Kidney tubule cell (primary cell): ENCODE results near the gene DNAAF3.
A peak's percentile ranks its signal among the peaks of the same experiment; 100 is the strongest.
"Not testable (repeated sequence)": the region's sequence is repeated elsewhere in the genome, so short reads cannot be mapped to it uniquely, and the experiment has no call there.

Experiments used
- DNase-seq: peaks from one replicate; pipeline ENCODE4 v3.0.0-alpha.2; 2018; ENCODE audit warnings: low spot score

Gene DNAAF3

DNA sequence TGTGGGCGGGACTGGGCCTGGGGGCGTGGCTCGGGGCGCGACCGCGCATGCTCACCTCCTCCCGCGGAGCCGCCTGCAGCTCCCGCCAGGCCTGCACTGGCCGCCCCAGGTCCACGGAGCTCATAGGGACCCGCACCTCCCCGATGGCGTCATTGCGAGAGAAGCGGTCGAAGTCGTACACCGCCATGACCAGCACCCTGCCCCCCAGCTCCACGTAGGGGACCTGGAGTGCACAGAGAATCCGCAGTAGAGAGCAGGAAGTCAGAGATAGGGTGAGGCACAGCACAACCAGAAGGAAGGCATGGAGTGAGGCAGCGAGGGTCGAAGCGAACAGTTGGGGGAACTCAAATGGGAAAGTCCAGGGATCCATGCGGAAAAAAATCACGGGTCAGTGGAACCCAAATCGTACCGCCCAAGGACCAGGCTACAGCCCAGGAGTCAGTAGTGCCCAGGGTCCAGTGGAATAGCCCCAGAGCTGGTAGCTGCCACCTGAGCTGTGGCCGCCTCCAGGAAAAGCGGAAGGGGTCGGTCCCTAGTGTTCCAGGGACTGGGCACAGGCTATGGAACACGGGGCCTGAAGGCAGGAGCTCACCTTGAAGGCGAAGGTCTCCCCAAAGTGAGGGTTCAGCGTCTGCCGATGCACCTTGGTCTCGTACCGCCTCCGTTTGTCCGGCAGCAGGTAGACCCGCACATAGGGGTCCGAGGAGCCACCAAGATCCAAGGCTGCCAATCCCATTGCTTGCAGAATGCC is 8.9 kb upstream of the DNAAF3 start:
- DNase-seq, result no peak

DNA sequence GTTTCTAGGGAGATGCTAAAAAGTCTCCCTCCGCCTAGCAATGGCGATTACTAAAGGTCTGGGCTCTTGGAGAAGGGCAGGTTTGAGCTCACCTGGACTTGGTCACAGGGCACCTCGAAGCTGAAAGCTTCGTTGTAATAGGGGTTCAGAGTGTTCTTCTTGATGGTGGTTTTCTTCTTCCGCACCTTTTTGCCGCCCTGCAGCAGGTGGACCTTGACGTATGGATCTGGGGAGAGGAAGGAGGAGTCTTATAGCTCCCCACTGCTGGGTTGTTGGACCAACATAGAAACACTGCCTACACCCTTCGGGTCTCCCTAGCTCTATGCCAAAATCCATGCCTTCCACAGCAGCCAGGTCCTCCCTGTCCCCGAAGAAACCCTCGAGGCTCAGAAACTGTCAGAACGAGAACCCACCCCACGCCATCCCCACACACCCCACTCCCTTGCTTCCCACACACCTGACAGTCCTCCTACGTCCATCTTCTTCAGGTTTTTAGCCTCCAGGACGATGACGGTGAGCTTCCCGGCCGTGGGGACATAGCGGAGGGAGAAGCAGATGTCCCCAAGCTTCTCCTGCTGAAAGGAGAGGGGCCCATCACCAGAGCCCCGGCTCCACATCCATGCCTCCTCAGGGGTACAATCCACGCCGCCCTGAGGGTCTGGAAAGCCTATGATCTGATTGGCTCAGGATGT is 8.2 kb upstream of the DNAAF3 start:
- DNase-seq, result no peak

DNA sequence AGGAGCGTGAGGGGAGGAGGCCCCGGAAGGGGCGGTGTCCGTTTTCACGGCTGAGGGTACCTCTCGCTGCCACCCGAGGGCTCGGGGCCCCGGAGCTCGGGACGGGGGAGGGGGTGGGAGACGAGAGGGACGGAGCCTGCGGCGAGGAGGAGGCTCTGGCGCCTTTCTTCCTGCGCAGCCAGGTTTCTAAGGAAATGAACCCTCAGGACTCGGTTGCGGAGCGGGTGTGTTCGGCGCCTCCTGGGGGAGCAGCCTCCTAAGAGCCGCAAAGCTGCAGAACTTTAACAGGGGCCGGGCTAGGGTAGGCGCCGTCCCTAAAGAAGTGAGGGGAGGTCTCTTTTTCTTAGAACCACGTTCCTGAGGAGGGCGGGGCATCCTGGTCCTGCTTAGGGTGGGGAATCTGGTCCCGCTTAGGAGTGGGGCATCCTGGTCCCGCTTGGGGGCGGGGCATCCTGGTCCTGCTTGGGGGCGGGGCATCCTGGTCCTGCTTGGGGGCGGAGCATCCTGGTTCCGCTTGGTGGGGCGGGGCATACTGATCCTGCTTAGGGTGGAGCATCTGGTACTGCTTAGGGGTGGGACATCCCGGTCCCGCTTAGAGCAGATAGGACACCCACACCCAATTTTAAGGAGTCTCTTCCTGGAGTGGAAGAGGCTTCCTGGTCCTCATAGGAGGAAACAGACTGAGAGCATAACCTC is 7.4 kb upstream of the DNAAF3 start:
- DNase-seq, result peak; percentile 60

DNA sequence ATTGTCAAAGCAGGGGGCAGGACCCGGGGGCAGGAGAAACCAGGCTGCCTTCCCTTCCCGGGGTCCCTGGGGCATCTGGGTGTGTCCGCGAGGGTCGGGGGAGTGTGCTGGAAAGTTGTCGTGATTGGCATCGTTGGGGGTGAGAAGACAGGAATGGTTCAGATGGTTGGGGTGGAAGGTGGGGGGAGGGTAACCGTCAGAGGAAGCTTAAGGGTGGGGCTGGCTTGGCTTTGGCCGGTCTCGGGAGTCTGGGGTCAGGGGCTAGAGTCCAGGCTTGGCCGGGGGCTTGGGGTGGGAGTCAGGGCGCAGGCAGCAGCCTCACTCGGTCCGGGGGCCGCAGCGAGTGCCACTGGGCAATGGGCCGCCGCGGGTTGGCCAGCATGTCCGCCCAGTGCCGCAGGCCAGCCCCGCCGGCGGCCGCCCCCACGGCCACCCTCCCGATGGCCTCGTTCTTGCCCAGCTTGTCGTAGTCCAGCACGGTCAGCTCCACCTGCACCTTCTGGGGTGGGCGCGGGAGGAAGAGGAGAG is 6.8 kb upstream of the DNAAF3 start:
- DNase-seq, result no peak

DNA sequence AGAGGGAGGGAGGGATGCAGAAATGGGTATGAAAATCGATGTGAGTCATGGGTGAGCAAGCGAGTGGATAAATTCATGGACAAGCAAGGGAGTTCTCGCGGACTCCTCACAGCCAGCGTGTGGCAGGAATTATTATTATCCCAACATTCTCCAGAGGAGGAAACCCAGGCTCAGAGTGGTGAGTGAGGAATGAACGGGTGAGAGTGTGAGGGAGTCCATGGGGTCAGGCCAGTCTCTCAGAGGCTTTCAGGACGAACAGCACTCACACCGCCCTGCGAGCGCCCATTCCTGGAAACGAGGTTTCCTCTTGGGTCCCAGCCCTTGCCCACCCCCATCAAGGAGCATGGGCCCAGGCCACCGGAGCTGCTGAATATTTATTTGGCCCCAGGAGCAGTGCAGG is 6.3 kb upstream of the DNAAF3 start:
- DNase-seq, result peak; percentile 71

DNA sequence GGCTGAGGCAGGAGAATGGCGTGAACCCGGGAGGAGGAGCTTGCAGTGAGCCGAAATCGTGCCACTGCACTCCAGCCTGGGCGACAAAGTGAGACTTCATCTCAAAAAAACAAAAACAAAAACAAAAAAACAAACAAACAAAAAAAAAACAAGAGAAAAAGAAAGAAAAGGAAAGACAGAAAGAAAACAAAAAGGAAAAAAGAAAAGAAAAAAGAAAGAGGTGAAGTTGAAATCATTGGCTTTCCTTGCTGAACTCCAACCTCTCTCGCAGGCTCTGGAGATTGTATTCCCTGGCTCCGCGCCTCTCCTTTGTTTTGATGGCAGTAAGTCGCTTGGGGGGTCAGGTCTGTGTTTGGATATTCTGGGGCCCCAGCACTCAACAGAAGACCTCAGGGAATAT is 5.9 kb upstream of the DNAAF3 start:
- DNase-seq, result not testable (repeated sequence)

DNA sequence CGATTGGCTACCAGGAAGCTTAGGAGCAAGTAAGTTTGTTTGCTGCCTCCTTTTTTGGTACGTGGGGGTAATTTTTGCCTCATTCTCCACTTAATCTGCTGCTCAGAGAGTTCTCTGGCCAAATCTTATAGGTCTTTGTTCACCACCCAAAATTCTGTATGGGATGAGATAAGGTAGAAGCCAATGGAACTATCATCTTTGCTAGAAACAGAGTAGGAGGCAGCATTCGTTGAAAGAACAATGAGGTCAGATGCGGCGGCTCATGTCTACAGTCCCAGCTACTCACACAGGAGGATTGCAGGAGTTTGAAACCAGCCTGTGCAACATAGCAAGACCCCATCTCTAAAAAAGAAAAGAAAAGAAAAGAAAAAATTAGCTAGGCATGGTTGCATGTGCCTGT is 5.0 kb upstream of the DNAAF3 start:
- no peak for DNase-seq

DNA sequence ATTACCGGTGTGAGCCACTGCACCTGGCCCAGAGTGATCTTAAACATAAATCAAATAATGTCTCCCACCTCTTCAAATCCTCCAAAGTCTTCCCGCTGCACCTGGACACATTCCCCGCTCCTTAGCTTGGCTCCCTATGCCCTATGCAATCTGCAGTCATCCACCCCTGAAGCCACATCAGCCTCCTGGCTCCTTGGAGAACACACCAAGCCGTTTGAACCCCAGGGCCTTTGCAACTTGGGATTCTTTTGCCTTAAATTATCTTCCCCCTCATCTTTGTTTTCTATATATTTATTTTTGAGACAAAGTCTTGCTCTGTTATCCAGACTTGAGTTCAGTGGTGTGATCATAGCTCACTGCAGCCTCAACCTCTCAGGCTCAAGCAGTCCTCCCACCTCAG is 2.7 kb upstream of the DNAAF3 start:
- DNase-seq, result no peak

DNA sequence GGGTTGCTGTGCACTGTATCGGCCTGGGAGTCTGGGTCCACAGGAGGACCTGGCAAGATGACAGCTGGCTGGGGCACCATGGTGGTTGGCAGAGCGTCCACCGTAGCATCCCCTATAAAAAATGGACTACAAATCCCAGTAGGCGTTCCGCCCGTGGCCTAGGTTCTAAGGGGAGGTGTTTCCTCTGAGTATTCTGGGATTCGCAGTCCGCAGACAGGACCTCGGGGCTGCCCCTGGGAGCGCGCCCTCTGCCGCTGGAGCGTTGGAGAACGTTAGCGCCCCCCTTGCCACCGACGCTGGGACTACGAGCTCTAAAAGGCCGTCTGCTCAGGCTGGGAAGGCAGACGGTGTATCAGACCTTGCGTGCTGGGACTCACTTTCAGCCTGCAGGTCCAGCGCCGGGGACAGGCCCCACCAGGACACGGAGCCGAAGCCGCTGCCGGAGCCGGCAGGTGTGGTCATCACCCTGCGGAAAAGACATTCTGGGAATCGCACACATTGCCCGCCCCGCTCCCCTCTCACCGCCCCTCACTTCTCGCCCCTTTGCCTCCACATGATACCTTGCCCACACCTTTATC is 372 bp downstream of the DNAAF3 start:
- peak; percentile 84 for DNase-seq

DNA sequence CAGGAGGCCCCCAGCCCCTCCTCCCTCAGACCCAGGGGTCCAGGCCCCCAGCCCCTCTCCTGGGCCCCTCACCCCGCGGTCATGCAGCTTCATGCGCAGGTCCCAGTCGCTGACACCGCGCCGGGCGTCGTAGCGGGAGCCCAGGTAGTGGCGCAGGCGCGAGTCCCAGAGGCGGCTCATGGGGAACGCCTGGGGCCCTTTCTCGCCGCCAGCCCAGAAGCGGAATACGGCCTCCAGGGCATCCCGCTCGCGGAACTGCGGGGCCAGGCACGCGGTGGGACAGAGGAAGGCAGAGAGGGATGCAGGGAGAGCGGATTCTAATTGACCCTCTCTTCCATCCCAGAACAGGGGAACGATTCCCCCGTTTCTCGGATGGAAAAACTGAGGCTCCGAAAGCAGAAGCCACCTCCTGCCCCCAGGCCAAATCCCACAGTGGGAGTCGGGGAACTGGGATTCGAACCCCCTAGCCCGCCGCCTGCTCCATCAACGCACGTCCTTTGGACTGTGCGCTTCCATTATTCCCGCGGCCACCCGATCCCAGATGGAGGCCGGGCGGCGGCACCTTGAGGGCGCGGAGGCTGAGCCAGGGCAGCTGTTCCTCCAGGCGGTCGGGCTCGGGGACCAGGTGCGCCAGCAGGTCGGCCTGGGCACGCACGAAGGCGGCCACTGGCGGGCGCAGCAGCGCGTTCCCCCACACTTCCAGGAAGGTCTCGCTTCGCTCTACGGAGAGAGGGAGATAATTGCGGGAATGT is 4.7 kb downstream of the DNAAF3 start:
- no peak for DNase-seq

DNA sequence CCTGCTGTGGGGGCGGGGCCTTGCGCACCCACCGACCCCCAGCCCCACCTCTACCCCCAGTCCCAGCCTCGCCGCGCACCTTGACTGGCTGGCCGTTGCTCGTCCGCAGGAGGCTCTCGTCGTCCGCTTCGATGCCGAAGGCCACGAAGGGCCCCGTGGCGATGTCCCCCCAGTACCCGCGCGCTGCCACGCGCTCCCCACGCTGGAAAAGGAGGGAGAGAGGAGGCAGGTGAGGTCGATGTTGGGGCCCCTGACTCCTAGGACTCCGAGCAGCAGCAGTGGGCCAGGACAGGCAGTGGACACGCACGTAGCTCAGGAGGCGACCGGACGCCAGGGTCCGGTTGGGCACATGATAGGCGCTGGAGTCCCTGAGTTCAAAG is 5.4 kb downstream of the DNAAF3 start:
- DNase-seq, result no peak

DNA sequence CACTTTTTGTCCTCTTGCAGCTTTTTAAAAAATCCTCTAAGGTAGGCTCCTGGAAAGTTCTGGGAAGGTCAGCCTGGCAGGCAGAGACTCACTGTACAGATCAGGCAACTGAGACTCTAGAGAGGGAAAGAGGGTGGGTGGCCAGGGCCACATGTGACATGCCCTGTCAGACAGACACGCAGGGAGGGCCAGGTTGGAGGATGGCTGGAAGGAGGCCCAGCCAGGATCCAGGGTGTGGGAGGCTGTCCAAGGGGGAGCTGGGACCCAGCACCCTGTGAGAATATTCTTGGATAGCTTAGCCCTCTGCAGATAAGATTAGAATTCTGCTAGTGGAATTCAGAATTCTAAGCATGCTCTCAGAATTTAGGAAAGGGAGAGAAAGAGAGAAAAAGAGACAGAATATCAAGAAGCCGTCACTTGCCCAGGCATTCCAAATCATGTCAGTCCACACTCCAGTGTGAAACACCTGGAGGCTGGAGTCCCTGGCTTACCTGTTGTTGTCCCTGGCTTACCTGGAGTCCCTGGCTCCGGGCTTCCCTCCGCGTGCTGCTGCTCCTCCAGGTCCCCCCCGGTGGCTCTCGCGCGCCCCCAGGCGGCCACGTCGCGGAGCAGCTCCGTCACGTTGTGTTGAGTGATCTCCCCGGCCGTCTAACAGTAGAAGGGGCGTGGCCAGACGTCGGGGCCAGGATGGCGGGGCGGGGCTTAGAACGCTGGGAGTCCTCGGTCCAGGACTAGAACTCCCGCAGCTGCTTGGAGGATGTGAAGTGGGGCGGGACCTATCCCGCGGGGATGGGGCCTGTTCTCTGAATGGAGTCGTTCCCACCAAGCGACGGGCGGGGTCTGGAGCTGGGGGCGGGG is 6.1 kb downstream of the DNAAF3 start:
- peak; percentile 88 for DNase-seq

DNA sequence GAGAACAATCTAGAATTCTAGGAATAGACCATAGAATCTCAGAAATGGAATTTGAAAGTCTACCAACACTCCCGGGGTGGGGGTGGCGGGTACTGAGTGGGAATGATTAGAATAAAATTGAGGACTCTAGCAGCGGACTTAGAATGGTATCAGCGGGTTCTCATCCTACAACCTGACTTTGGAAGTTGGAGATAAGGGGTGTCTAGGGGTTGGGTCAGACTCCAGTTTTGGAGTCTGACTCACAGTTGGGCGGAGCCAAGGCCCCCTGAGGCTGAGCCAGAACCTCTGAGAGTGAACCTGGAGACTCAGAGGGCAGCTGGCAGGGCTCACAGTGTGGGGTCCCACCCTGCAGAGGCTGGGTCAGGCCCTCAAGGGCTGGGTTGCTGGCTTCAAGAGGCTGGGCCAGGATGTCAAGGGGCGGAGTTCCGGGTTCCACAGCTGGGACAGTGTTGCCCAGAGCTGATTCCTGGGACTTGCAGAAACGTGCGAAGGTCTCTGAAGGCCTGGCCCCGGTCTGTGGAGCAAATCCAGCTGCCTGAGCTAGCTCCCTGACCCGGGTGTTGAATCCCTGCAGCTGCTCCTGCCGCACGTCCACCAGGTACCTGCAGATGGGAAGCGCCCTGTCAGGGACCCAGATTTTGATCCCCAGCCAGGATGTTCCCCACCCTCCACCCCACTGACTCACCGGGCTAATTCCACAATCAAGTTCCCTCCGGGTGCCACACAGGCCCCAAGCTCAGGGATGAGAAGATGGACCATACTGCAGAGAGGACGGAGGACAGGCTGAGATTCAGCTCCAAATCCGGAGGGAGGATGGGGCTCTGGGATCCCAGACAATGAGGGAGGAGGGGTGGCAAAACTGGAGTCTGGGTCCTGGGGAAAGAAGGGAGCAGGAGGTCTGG is 7.3 kb downstream of the DNAAF3 start:
- no peak for DNase-seq

DNA sequence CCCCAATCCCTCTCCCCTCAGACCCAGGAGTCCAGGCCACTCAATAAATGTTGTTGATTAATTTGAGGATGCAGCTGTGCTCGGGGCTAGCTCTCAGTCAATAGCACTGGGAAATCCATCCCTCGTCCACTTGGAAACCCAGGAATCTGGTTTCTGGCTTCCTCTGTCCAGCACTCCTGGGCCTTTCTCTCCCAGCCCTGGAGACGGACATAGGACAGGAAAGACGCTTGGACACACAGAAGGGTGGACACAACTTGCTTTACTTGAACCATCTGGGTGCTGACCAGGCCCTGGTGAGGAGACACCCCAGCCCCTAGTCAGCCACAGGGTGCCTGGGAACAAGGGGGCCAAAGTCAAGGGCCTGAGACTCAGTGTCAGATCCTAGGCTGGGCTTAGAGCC is 8.0 kb downstream of the DNAAF3 start:
- no peak for DNase-seq

DNA sequence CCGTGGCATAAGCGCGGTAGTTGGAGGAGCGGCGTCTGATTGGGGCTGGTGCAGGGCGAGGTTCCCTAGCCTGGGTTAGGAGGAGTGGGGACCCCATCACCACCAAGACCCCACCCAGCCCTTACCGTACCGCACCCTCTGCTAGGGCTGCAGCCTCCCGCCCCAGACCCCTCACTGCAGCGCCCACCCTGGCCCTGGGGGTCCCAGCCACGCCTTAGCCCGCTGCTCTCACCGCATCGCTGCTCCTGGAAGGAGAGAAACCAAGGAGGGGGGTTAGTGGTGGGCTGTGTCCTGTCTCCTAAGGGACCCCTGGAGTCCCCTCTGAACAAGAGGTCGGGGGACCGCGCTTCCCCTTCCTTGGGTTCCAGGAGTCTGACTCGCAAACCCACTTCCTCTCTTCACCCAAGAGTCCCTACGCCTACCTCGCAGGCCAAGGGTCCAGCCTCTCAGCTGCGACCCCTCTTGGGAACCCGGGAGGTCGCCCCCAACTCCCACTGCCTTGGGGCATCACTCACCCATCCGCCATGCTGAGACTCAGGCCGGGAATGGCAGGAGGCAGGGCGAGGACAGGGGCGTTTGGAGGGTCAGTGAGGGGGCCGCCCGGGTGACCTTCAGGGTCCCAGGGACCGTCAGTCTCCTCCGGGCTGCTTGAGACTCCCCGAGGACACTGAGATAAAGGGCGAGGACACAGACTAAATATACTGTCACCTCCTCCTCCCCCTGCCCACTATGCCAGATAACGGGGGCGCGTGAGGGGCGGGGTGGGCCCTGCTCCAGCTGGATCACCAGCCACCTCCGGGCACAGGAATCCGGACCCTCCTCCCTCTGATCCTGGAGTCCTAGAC is 9.1 kb downstream of the DNAAF3 start, which contains the start of gene TNNI3:
Gene TNNI3 (minus strand): TSS at position 669 of the 845 bp plus-strand sequence. CDS start 143 bp downstream, at position 526.
- DNase-seq, result no peak

DNA sequence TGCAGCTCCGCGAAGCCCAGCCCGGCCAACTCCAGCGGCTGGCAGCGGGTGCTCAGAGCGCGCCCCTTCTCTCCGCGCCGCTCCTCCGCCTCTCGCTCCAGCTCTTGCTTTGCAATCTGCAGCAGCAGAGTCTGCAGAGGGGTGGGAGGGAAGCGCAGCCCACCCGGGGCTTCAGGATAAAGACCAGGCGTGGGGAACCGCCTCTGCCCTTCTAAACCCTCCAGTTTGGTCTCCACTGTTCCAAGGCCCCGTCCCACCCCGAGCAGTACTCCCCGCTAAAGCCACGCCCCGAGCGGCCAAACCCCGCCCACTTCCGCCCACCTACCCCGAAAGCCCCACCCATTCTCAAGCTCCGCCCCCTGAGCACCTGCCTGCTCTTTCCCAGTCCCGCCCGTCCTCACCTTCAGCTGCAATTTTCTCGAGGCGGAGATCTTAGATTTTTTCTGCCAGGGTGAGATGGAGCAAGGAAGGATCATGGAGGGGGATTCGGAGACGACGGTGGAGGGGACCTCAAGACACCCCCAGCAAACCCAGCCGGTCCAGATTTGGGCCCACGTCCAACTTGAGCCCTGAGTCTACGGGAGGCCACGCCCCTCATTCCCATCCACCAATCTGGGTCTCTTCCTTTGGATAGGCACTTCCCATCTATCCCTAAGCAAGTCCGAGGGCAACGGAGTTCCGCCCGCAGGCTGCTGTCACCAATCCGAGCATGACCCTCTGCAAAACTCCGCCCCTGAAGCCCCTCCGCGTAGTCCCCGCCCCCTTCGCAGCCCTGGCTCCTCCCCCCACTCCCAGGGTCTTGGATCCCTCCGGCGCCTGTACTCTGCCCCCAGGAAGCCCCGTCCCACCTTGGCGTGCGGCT is 10.0 kb downstream of the DNAAF3 start:
- peak; percentile 48 for DNase-seq

DNA sequence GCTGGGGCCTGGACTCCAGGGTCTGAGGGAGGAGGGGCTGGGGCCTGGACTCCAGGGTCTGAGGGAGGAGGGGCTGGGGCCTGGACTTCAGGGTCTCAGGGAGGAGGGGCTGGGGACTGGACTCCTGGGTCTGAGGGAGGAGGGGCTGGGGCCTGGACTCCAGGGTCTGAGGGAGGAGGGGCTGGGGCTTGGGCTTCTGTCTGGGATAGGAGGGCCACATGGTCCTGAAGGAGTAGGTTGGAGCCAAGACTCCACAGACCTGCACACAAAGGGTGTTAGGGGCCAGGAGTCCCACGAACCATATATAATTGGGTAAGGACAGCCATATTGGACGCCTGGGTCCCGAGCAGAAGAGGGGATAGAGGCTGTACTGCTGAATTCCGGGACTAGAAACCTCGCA is 10.6 kb downstream of the DNAAF3 start:
- not testable (repeated sequence) for DNase-seq
